OCI-LY1 (cell line): ENCODE data around the gene LINGO4.

Source experiments
- CTCF ChIP-seq: fragments of 200-600 bp; sonication (generic), shearing (Covaris generic); IDR thresholded peaks from 2 replicates; pipeline ENCODE4 v1.5.1; 2017; ENCODE audit warnings: mild to moderate bottlenecking, antibody characterized with exemption, low read length, moderate library complexity, mixed read lengths
- EZH2 ChIP-seq: fragments of 200-600 bp; sonication (generic), shearing (Covaris generic); IDR thresholded peaks from 2 replicates; pipeline ENCODE4 v1.8.0; 2017; ENCODE audit warnings: borderline replicate concordance, mixed run types, mild to moderate bottlenecking, antibody characterized with exemption, low read length, moderate library complexity, mixed read lengths

- no peak for TF ChIP-seq CTCF
- no peak for TF ChIP-seq EZH2
Measured at GRCh38 chr1:151822404-151822803, 17.2 kb upstream of the LINGO4 start.
